SW 1271 (cell line): ENCODE data around the gene CSF1.
"Not testable (repeated sequence)": the region's sequence is repeated elsewhere in the genome, so short reads cannot be mapped to it uniquely, and the experiment has no call there.

Source experiments
- DNase-seq, 2 experiments: peaks; one replicate each; lab custom pipeline; 2025; lab: John Stamatoyannopoulos, UW

Gene CSF1

GRCh38 chr1:109944541-109944940 is 33.9 kb downstream of the CSF1 start:
- no peak for DNase-seq

- no peak for DNase-seq
Measured at GRCh38 chr1:109946511-109946910, 35.9 kb downstream of the CSF1 start.

DNA sequence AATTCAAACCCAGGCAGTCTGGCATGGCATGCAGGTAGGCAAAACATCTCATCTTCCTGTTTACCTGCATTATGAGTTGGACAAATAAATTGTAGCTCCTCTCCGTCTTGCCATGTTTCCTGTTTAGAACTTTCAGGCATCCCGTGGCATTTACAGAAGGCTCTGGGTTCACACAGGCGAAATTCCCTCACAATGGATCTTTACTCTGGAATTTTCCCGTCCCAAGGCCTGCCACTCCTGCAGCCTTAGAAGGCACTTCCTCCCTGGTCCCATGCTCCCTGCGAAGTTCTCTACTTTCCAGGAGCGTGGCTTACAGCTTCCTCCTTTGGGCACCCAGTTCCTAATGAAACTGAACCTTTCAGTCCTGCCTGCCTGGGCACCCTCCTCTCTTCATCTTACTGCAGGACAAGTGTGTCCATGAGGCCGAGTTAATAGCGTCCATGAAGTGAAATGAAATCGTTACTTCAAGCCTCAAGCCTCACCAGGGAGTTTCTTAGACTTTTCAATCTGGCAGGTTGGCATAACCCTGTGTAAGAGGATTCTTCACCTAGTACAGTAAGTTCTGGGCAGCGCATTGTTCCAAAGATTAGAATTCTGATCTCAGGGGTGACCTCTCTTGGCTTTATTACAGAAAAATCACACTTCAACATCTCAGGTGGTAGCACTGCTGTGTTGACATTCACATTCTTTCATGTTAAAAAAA is 37.1 kb downstream of the CSF1 start:
- DNase-seq, result no peak

- no peak for DNase-seq
Measured at GRCh38 chr1:109948285-109948630, 37.6 kb downstream of the CSF1 start.

- DNase-seq, result no peak
Measured at GRCh38 chr1:109950038-109950437, 39.4 kb downstream of the CSF1 start.

DNA sequence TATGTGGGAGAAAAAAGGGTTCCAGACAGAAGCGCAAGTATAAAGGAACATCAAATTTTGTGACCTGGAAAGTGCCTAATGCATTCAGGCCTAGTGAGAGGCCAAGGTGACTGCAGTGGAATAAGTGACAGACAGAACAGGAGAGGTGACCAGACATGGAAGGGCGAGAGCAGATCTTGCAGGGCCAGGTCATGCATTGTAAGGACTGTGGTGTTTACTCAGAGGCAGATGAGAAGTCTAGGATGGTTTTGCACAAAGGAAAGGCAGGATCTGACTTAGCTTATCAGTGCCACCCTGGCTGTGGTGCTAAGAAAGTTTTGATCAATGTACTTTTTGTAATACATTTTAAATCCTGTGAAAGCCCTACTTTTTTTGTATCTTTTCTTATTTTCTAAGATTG is 39.9 kb downstream of the CSF1 start:
- no peak for DNase-seq

DNA sequence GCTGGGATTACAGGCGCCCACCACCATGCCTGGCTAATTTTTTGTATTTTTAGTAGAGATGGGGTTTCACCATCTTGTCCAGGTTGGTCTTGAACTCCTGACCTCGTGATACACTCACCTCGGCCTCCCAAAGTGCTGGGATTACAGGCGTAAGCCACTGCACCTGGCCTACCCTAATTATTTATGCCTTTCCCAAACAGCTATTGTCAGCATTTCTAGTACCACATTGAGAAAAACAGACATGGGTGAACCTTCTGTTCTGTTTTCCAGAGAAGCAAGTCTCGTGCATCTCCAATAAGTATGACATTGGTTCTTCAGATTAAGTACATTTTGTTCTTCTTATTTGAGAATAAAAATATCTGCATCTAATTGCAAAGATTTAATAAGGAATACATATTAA is 40.9 kb downstream of the CSF1 start:
- DNase-seq, result not testable (repeated sequence)

GRCh38 chr1:109954041-109954512 is 43.4 kb downstream of the CSF1 start:
- no peak for DNase-seq

- DNase-seq, result no peak
Measured at GRCh38 chr1:109959632-109959973, 49.0 kb downstream of the CSF1 start.

DNA sequence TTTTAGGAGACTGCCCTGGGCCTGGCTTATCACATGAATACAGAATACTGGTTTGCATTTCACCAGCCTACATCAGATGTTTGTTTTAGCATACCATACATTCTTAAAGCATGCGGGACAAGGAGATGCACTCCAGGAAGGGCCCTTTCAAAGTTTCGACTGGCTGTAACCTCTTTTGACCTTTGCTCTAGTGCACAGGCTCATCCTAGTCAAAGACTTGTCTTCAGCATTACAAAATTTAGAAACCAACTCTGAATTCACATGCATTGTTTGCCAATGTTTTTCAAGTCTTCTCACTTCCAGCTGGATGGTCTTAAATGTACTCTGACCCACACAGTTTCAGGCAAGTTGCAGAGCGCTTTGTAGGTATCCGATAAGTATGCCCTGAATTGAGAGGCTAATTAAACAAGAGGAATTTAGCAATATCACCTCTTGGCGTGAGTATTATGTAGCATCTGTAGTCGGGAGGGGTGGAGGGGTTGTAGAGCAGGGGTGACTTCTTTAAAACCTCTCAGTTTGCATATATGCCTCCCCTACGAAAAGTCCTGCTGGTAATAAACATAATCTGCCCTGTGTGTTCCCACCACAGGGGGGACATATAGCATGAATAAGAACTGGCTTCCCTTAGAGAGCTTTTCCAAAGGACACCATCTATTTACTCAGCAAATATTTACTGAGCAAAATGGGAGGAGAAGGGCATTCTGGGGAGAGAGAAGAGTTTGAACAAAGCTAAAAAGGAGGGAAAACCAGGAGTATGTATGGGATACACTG is 49.5 kb downstream of the CSF1 start:
- DNase-seq, result peak in 1 of 2 experiments; percentile 13

GRCh38 chr1:109960745-109961094 is 50.1 kb downstream of the CSF1 start:
- no peak for DNase-seq

DNA sequence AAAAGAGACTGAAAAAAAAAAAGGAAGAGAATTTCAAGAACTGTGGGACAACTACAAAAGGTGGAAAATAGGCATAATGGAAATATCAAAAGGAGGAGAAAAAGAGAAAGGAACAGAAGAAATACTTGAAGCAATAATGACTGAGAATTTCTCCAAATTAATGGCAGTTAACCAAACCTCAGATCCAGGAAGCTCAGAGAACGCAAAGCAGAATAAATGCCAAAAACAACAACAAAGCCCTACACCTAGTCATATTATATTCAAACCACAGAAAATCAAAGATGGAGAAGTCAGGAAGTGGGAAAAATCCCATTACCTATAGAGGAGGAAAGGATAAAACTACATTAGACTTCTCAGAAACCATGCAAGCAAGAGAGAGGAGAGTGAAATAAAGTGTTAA is 53.2 kb downstream of the CSF1 start:
- no peak for DNase-seq

GRCh38 chr1:109969146-109969829 is 58.6 kb downstream of the CSF1 start:
- DNase-seq, result no peak

GRCh38 chr1:109969907-109970306 is 59.3 kb downstream of the CSF1 start:
- no peak for DNase-seq

- no peak for DNase-seq
Measured at GRCh38 chr1:109971559-109971958, 60.9 kb downstream of the CSF1 start.

GRCh38 chr1:109974191-109974590 is 63.5 kb downstream of the CSF1 start:
- no peak for DNase-seq

GRCh38 chr1:109975718-109976117 is 65.1 kb downstream of the CSF1 start:
- peak; percentile 24 to 78 for DNase-seq

GRCh38 chr1:109976762-109977161 is 66.1 kb downstream of the CSF1 start:
- no peak for DNase-seq

- DNase-seq, result no peak
Measured at GRCh38 chr1:109977225-109977624, 66.6 kb downstream of the CSF1 start.

GRCh38 chr1:109977657-109978378 is 67.2 kb downstream of the CSF1 start:
- no peak for DNase-seq

GRCh38 chr1:109978761-109979488 is 68.3 kb downstream of the CSF1 start:
- no peak for DNase-seq
